GM12878 (cell line): ENCODE measurements around the gene CAPN3. TPM values are rescaled to one million over a fixed set of nuclear protein-coding genes. Genes with fewer than 3 reads are reported as not detected.

Experiments used
- ATAC-seq: fragments of 200-7000 bp; cut with Tn5 transposase; 3 replicates; pipeline ENCODE4 v1.9.1; 2020; ENCODE audit warnings: mild to moderate bottlenecking, moderate library complexity
- BruUV-seq: library from RNA; stranded (reverse); fragments of 400-500 nt; replicated peaks from 2 replicates; lab custom pipeline; 2021; lab: Mats Ljungman, UMichigan
- CTCF ChIA-PET: fragments of 300-600 bp; sonication (Branson Sonifier 250); formaldehyde crosslinking; extraction: SDS; loops from one replicate; lab custom pipeline; 2021; ENCODE audit warnings: inconsistent platforms; lab: Yijun Ruan, JAX
- POLR2A ChIA-PET: fragments of 350-600 bp; formaldehyde crosslinking; extraction: SDS; loops from one replicate; lab custom pipeline; 2021; ENCODE audit warnings: inconsistent platforms; lab: Charles Lee
- RAD21 ChIA-PET: fragments of 300-600 bp; sonication (Branson Sonifier 250); formaldehyde crosslinking; loops from one replicate; lab custom pipeline; 2023; ENCODE audit warnings: antibody characterized with exemption; ENCODE audit not compliant: unreplicated experiment; lab: Charles Lee
- SMC1A ChIA-PET: fragments of 300-600 bp; sonication (Branson Sonifier 250); formaldehyde crosslinking; loops from one replicate; lab custom pipeline; 2023; ENCODE audit not compliant: unreplicated experiment, uncharacterized antibody; lab: Charles Lee
- DNase-seq: peaks from one replicate; pipeline ENCODE4 v3.0.0-alpha.2; 2011; ENCODE audit warnings: low read depth, low spot score
- FAIRE-seq: peaks from 3 replicates; lab custom pipeline; 2011; peaks lifted over from hg19 to GRCh38; lab: Jason Lieb, UNC
- H2AFZ ChIP-seq: 2 replicates; pipeline ENCODE4 v1.6.0; 2011; ENCODE audit warnings: low read depth, low read length, control low read depth; ENCODE audit not compliant: control insufficient read depth
- H3K27ac ChIP-seq: 2 replicates; pipeline ENCODE4 v1.5.1; 2011; ENCODE audit warnings: control low read depth; ENCODE audit not compliant: control insufficient read depth, insufficient read depth
- H3K27me3 ChIP-seq, 2 experiments: replicated peaks in 1 of 2; 2 replicates each; pipeline versions ENCODE4 v1.6.0 to v1.6.1; 2011; ENCODE audit warnings: low read length in 1 of 2; ENCODE audit not compliant: control insufficient read depth in 2 of 2, insufficient read depth in 2 of 2
- H3K36me3 ChIP-seq, 2 experiments: 2 replicates each; pipeline ENCODE4 v1.5.1; 2011; ENCODE audit warnings: low read length in 1 of 2; ENCODE audit not compliant: control insufficient read depth in 2 of 2, insufficient read depth in 2 of 2
- H3K4me1 ChIP-seq: 2 replicates; pipeline ENCODE4 v1.6.1; 2011; ENCODE audit warnings: mild to moderate bottlenecking, low read length, moderate library complexity, mixed read lengths; ENCODE audit not compliant: control insufficient read depth, insufficient read depth
- H3K4me2 ChIP-seq: 2 replicates; pipeline ENCODE4 v1.6.0; 2011; ENCODE audit warnings: control low read depth; ENCODE audit not compliant: control insufficient read depth, insufficient read depth
- H3K4me3 ChIP-seq: fragments of 200-600 bp; sonication (generic); 2 replicates; pipeline ENCODE4 v1.5.1; 2016
- H3K79me2 ChIP-seq: 2 replicates; pipeline ENCODE4 v1.6.0; 2011; ENCODE audit warnings: low read length; ENCODE audit not compliant: control insufficient read depth, insufficient read depth
- H3K9ac ChIP-seq: 2 replicates; pipeline ENCODE4 v1.8.0; 2011; ENCODE audit warnings: low read length, control low read depth, mixed read lengths; ENCODE audit not compliant: control insufficient read depth, insufficient read depth
- H3K9me3 ChIP-seq: replicated peaks from 3 replicates; pipeline ENCODE4 v1.5.1; 2011; ENCODE audit warnings: mild to moderate bottlenecking, low read length; ENCODE audit not compliant: control insufficient read depth, insufficient read depth
- H4K20me1 ChIP-seq: 2 replicates; pipeline ENCODE4 v1.6.0; 2011; ENCODE audit not compliant: control insufficient read depth, insufficient read depth
- ATF7 ChIP-seq: fragments of 450-650 bp; IDR thresholded peaks from 2 replicates; pipeline ENCODE4 v1.6.1; 2016; ENCODE audit warnings: low read depth, mild to moderate bottlenecking
- CBFB ChIP-seq: IDR thresholded peaks from 2 replicates; pipeline ENCODE4 v1.6.1; 2016; ENCODE audit warnings: antibody characterized with exemption, low read depth
- EED ChIP-seq: sonication (generic); IDR thresholded peaks from 2 replicates; pipeline ENCODE4 v1.6.1; 2016; ENCODE audit warnings: antibody characterized with exemption, low read depth
- ELK1 ChIP-seq: IDR thresholded peaks from 2 replicates; pipeline ENCODE4 v1.6.1; 2012; ENCODE audit warnings: low read depth, low read length, improper control_type of control experiment
- ESRRA ChIP-seq: IDR thresholded peaks from 2 replicates; pipeline ENCODE4 v1.6.1; 2012; ENCODE audit warnings: mild to moderate bottlenecking, low read length, improper control_type of control experiment
- HDAC2 ChIP-seq: fragments of 200-600 bp; sonication (generic); IDR thresholded peaks from 2 replicates; pipeline ENCODE4 v1.6.1; 2017
- MEF2B ChIP-seq: fragments of 450-650 bp; IDR thresholded peaks from 2 replicates; pipeline ENCODE4 v1.6.1; 2018; ENCODE audit warnings: mild to moderate bottlenecking, moderate library complexity; ENCODE audit not compliant: partially characterized antibody, poor library complexity, severe bottlenecking
- PKNOX1 ChIP-seq: fragments of 450-650 bp; IDR thresholded peaks from 2 replicates; pipeline ENCODE4 v1.6.1; 2016; ENCODE audit warnings: mild to moderate bottlenecking
- RAD51 ChIP-seq: fragments of 450-650 bp; IDR thresholded peaks from 2 replicates; pipeline ENCODE4 v1.6.1; 2016; ENCODE audit warnings: moderate library complexity, mild to moderate bottlenecking, inconsistent platforms
- RELA ChIP-seq: fragments of 450-650 bp; IDR thresholded peaks from 2 replicates; pipeline ENCODE4 v1.8.0; 2014; ENCODE audit warnings: borderline replicate concordance; ENCODE audit not compliant: partially characterized antibody
- SKIL ChIP-seq: fragments of 450-650 bp; IDR thresholded peaks from 2 replicates; pipeline ENCODE4 v1.6.1; 2017; ENCODE audit warnings: mild to moderate bottlenecking, low read depth, inconsistent platforms; ENCODE audit not compliant: poor library complexity, severe bottlenecking
- SREBF1 ChIP-seq: IDR thresholded peaks from 2 replicates; pipeline ENCODE4 v1.6.1; 2012; ENCODE audit warnings: mild to moderate bottlenecking, low read length
- ZNF207 ChIP-seq: fragments of 450-650 bp; IDR thresholded peaks from 2 replicates; pipeline ENCODE4 v1.6.1; 2014; ENCODE audit warnings: antibody characterized with exemption, mild to moderate bottlenecking, borderline replicate concordance
- ZSCAN29 ChIP-seq: fragments of 450-650 bp; IDR thresholded peaks from 2 replicates; pipeline ENCODE4 v1.6.1; 2017; ENCODE audit warnings: mild to moderate bottlenecking, moderate library complexity
- WGBS: methylation state at CpG from one replicate; pipeline ENCODE4 v1.1.6; 2016; ENCODE audit warnings: low lambda C conversion rate; ENCODE audit not compliant: insufficient replicate concordance, insufficient coverage; ENCODE audit errors: missing lambda C conversion rate; 5-methylcytosine and 5-hydroxymethylcytosine counted together
- in situ Hi-C: fragments of 300-500 bp; cut with MboI; formaldehyde crosslinking; loops from 9 replicates; pipeline ENCODE4 v1.14.3; 2018; ENCODE audit warnings: mixed read lengths
- intact Hi-C: fragments of 100-400 bp; cut with micrococcal nuclease; formaldehyde crosslinking; loops from one replicate; pipeline ENCODE4 v1.14.2; 2022; ENCODE audit not compliant: unreplicated experiment
- polyA plus RNA-seq, 11 experiments: library from polyadenylated mRNA; depleted of rRNA in 4 of 11; unstranded in 6 of 11; stranded (reverse) in 5 of 11; fragments of >200 nt; fragmentation: Nextera tagmentation in 4 of 11; fragmentation: Illumina TruSeq in 1 of 11; extraction: Ambion mirVana in 4 of 11; extraction: Trizol in 1 of 11; gene quantifications; 1 replicate in 1 of 11; 2 replicates in 10 of 11; pipeline versions ENCODE4 v1.2.1 to v1.2.3, GENCODE V29; 2011 to 2016; ENCODE audit warnings: inconsistent platforms in 2 of 11, missing spikeins in 2 of 11, low read depth in 1 of 11
- total RNA-seq, 4 experiments: library from RNA; depleted of rRNA in 3 of 4; stranded (reverse); fragments of >200 nt in 3 of 4; fragmentation: Illumina TruSeq in 1 of 4; extraction: Trizol in 1 of 4; gene quantifications; 2 replicates each; pipeline versions ENCODE4 v1.2.1 to v1.2.3, GENCODE V29; 2013 to 2021
- TF ChIP-seq, protein P1 (sequence below): fragments of 450-650 bp; IDR thresholded peaks from 2 replicates; pipeline ENCODE4 v1.6.1; 2017; ENCODE audit warnings: mild to moderate bottlenecking, moderate library complexity
- TF ChIP-seq, protein P2 (sequence below): fragments of 450-650 bp; IDR thresholded peaks from 2 replicates; pipeline ENCODE4 v1.6.1; 2014; ENCODE audit warnings: mild to moderate bottlenecking

CAPN3 gene
- total and polyA plus RNA-seq, 10 of the 15 experiments (the other 5 are each of a cell fraction or from before 2014, with no cell fraction given): 1.1 to 3.8 (median 2.4) TPM

DNA sequence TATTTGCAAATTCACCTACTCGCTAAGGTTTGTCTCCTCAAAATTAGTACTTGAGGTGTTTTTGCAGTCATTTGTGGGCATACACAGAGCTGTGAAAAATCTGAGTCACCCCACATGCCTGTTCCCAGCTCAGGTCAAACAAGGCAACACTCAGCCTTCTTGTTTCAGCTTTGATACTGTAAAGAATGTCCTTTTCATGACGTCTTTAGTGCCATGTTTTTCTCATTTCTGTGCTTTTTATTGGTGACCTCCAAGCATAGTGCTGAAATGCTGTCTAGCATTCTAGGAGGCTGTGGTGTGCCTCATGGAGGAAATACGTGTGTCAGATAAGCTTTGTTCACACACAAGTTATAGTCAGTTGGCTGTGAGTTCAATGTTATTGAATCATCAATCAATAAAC, 8.8 kb downstream of the CAPN3 start:
- WGBS: 90% methylated on average over 3 of the region's 3 CpGs
- Histone ChIP-seq H3K4me3 (no peak overlapping the region), H3K27me3 (no peaks in the 10 kb centered on the region), H2AFZ (no peak overlapping the region), H3K79me2 (no peaks in the 10 kb centered on the region), H4K20me1 (no peaks in the 10 kb centered on the region), H3K36me3 (no peaks in the 10 kb centered on the region), H3K27ac (no peak overlapping the region), H3K4me1 (no peaks in the 10 kb centered on the region), H3K9me3 (no peaks in the 10 kb centered on the region), H3K4me2 (no peak overlapping the region), H3K9ac (no peak overlapping the region)
- ChIA-PET CTCF (interaction anchor here (0.7 to 2.0 kb wide), 3 partner anchors 17 to 237 kb away, joined by 3 to 9 read pairs (median 3); no protein-coding TSS in a partner anchor), RAD21 (no interaction called here), POLR2A (no interaction called here), SMC1A (interaction anchor here (0.9 to 1.0 kb wide), 2 partner anchors 17 to 38 kb away, joined by 3 to 4 read pairs; no protein-coding TSS in a partner anchor)
- no peak for FAIRE-seq
- no peak for DNase-seq
- in situ Hi-C loops (no loop called here), intact Hi-C loops (no loop called here)
- no TSS peak for BruUV-seq
- no peak for ATAC-seq
- TF ChIP-seq, protein P1, sequence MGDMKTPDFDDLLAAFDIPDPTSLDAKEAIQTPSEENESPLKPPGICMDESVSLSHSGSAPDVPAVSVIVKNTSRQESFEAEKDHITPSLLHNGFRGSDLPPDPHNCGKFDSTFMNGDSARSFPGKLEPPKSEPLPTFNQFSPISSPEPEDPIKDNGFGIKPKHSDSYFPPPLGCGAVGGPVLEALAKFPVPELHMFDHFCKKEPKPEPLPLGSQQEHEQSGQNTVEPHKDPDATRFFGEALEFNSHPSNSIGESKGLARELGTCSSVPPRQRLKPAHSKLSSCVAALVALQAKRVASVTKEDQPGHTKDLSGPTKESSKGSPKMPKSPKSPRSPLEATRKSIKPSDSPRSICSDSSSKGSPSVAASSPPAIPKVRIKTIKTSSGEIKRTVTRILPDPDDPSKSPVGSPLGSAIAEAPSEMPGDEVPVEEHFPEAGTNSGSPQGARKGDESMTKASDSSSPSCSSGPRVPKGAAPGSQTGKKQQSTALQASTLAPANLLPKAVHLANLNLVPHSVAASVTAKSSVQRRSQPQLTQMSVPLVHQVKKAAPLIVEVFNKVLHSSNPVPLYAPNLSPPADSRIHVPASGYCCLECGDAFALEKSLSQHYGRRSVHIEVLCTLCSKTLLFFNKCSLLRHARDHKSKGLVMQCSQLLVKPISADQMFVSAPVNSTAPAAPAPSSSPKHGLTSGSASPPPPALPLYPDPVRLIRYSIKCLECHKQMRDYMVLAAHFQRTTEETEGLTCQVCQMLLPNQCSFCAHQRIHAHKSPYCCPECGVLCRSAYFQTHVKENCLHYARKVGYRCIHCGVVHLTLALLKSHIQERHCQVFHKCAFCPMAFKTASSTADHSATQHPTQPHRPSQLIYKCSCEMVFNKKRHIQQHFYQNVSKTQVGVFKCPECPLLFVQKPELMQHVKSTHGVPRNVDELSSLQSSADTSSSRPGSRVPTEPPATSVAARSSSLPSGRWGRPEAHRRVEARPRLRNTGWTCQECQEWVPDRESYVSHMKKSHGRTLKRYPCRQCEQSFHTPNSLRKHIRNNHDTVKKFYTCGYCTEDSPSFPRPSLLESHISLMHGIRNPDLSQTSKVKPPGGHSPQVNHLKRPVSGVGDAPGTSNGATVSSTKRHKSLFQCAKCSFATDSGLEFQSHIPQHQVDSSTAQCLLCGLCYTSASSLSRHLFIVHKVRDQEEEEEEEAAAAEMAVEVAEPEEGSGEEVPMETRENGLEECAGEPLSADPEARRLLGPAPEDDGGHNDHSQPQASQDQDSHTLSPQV: no peak
- TF ChIP-seq CBFB: no peak
- no peak for TF ChIP-seq PKNOX1
- TF ChIP-seq RELA: no peak
- no peak for TF ChIP-seq ZSCAN29
- no peak for TF ChIP-seq ELK1
- TF ChIP-seq EED: no peak
- TF ChIP-seq MEF2B: no peak
- no peak for TF ChIP-seq ZNF207
- no peak for TF ChIP-seq RAD51
- TF ChIP-seq ATF7: no peak
- TF ChIP-seq, protein P2, sequence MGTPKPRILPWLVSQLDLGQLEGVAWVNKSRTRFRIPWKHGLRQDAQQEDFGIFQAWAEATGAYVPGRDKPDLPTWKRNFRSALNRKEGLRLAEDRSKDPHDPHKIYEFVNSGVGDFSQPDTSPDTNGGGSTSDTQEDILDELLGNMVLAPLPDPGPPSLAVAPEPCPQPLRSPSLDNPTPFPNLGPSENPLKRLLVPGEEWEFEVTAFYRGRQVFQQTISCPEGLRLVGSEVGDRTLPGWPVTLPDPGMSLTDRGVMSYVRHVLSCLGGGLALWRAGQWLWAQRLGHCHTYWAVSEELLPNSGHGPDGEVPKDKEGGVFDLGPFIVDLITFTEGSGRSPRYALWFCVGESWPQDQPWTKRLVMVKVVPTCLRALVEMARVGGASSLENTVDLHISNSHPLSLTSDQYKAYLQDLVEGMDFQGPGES: no peak
- no peak for TF ChIP-seq SREBF1
- TF ChIP-seq SKIL: no peak
- no peak for TF ChIP-seq HDAC2
- TF ChIP-seq ESRRA: no peak
